GM23338 (cell line): ENCODE results near the gene TFPI.

ENCODE experiments used
- CTCF ChIP-seq, 2 experiments: fragments of 200-600 bp in 1 of 2; sonication (generic) in 1 of 2; conservative IDR thresholded peaks; 2 replicates each; pipeline versions ENCODE4 v1.5.1 to v1.6.1; 2016 to 2017; ENCODE audit warnings: antibody characterized with exemption in 2 of 2, low read depth in 2 of 2, mild to moderate bottlenecking in 2 of 2, moderate library complexity in 1 of 2
- JUNB ChIP-seq: IDR thresholded peaks from one replicate; pipeline ENCODE4 v1.6.1; 2016; ENCODE audit warnings: antibody characterized with exemption; ENCODE audit not compliant: unreplicated experiment
- POLR2AphosphoS5 ChIP-seq: IDR thresholded peaks from 2 replicates; pipeline ENCODE4 v1.6.1; 2016; ENCODE audit warnings: antibody characterized with exemption, low read depth
- REST ChIP-seq: IDR thresholded peaks from one replicate; pipeline ENCODE4 v1.6.1; 2018; ENCODE audit warnings: antibody characterized with exemption; ENCODE audit not compliant: unreplicated experiment
- ZNF462 ChIP-seq: fragments of 250-450 bp; sonication (Bioruptor Pico); IDR thresholded peaks from 2 replicates; pipeline ENCODE4 v1.5.0; 2020; ENCODE audit warnings: mild to moderate bottlenecking, moderate library complexity

GRCh38 chr2:187574969-187575750, 20.9 kb upstream of the TFPI start:
- TF ChIP-seq CTCF (conservative IDR thresholded peaks at IDR 0.05; ENCODE audit: low read depth in 2 of 2), result no peak
- TF ChIP-seq POLR2AphosphoS5, result no peak
- TF ChIP-seq JUNB, result no peak
- TF ChIP-seq ZNF462 (CRISPR knock-in tag), result no peak
- TF ChIP-seq REST, result no peak
